Erythroblast (primary cell): Measurements from ENCODE around the gene RELT.

Source experiments
- DNase-seq, 2 experiments: peaks; one replicate each; lab custom pipeline; 2025; lab: John Stamatoyannopoulos, UW
- GATA1 ChIP-seq: IDR thresholded peaks from 2 replicates; pipeline ENCODE4 v1.6.1; 2011; ENCODE audit warnings: low read depth, mild to moderate bottlenecking, control low read depth, low read length, moderate library complexity
- POLR2A ChIP-seq: IDR thresholded peaks from 2 replicates; pipeline ENCODE4 v1.6.1; 2011; ENCODE audit warnings: mild to moderate bottlenecking, low read length

The RELT gene

DNA sequence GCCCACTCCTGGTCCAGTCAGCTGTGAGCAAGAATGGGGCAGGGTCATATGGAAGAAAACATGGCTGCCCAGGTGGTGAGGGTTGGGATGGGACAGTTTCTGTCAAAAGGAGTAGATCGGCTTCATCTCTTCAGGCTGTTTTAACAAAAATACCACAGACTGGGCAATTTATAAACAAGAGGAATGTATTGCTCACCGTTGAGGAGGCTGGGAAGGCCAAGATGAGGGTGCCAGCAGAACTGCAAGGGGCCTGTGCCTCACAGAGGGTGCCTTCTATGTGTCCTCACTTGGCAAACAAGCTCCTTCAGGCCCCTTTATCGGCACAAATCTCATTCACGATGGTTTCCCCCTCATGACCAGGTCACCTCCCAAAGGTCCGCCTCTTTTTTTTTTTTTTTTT is 18.1 kb upstream of the RELT start:
- TF ChIP-seq GATA1 (no peak), POLR2A (no peak)
- no peak for DNase-seq

GRCh38 chr11:73359341-73359740 is 16.9 kb upstream of the RELT start:
- TF ChIP-seq POLR2A (no peak), GATA1 (no peak)
- no peak for DNase-seq

DNA sequence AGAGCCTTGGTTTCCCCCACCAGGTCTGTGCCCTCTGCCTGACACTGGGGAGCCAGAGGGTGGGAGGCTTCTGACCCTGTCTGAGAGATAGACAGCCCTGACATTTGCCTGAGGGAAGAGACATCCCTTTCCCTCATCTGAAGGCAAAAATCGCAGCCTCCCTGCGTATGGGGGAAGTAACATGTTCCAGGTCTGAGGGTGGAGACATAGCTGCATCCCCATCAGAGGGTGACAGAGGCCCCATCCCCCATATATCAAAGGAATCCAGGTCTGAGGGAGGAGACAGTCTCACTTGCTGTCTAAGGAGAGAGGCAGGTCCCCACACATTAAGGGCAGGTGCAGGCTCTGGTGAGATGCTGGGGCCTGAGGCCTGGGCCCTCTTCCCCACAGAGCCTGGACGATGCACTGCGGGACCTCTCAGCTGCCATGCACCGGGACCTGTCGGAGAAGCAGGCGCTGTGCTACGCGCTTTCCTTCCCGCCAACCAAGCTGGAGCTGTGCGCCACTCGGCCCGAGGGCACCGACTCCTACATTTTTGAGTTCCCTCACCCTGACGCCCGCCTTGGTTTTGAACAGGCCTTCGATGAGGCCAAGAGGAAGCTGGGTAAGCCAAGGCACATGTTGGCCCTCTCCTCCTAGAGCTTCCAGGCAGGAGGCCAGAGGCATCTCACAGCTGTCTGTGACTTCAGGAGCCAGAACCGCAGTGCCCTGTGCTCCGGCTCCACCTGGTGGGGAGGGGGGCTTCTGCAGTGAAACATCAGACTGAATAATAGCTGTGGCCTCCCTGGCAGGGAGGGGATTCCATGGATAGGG is 16.1 kb upstream of the RELT start:
- no peak for TF ChIP-seq GATA1
- no peak for TF ChIP-seq POLR2A

DNA sequence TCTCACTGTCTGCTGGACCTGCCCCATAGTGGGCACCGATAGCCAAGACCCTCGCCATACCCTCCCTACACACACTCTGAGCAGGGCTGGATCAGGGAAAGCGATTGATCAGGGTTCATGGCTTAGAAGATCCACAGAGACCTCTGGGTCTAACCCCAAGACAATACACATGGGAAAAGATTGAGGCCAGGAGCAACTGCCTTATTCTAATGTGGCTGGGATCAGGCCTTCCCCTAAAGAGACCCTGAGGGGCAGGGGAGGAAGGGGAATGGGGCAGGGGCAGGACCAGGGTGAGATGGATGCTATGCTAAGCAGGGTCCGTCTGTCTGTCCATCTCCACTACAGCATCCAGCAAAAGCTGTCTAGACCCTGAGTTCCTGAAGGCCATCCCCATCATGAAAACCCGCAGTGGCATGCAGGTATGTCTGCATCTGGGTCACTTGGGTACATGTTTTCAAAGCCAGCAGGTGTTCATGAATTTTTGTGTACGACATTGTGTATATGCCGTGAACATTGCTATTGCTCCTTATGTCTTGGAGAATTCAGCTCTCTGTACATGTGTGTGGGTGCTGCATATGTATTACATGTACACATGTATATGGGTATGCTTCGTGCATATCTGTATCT is 15.3 kb upstream of the RELT start:
- no peak for DNase-seq
- no peak for TF ChIP-seq GATA1
- TF ChIP-seq POLR2A: no peak

More for the DNA sequence above, 16.1 kb upstream of the RELT start:
- peak; percentile 30 to 43 for DNase-seq

DNA sequence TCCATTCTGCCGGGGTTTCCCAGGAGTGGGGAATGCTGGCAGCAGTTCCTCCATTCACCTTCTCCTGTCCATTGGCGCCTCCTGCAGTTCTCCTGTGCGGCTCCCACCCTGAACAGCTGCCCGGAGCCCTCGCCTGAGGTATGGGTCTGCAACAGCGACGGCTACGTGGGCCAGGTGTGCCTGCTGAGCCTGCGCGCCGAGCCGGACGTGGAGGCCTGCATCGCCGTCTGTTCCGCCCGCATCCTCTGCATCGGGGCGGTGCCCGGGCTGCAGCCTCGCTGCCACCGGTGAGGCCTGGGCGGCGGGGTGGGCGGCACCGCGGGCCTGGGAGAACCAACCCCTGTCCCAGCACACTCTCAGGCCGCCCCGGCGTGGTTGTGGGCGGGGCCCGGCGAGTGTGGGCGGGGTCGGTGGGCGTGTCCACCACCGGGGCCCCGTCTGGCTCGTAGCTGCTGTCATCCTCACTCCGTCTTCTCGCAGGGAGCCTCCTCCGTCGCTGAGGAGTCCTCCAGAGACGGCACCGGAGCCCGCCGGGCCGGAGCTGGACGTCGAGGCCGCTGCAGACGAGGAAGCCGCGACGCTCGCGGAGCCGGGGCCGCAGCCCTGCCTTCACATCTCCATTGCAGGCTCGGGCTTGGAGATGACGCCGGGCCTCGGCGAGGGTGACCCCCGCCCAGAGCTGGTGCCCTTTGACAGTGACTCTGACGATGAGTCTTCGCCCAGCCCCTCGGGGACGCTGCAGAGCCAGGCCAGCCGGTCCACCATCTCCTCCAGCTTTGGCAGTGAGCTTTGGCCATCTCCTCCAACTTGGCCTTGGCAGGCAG is 14.0 kb upstream of the RELT start:
- DNase-seq: peak in 1 of 2 experiments; percentile 8

GRCh38 chr11:73363147-73363546 is 13.1 kb upstream of the RELT start:
- no peak for TF ChIP-seq GATA1
- TF ChIP-seq POLR2A: no peak
- no peak for DNase-seq

More for the DNA sequence above, 14.0 kb upstream of the RELT start:
- no peak for TF ChIP-seq GATA1
- no peak for TF ChIP-seq POLR2A

DNA sequence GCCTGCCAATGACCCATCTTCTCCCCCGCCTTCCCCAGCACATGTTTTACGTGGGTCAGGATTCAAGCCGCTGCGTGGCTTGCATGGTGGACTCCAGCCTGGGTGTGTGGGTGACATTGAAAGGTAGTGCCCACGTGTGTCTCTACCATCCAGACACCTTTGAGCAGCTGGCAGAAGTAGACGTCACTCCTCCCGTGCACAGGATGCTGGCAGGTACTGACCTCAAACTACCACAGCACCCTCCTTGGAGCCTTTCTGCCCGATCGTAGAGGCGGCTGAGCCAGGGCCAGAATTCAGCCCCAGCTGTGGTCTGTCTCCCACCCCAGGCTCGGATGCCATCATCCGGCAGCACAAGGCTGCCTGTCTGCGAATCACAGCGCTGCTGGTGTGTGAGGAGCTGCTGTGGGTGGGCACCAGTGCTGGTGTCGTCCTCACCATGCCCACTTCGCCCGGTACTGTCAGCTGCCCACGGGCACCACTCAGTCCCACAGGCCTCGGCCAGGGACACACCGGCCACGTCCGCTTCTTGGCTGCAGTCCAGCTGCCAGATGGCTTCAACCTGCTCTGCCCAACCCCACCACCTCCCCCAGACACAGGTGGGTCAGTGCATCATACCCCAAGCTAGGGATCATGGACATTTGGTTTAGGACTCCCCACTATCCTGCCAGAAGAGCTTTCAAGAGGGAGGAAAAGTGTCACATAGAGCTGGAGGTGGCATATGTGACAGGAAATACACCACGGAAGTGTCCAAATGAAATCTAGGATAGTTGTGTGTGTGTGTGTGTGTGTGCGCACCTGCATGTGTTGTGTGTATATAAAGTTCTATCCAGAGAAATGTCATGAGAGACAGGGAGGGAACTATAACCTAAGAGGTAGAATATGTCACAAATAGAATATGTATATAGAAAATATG is 10.6 kb upstream of the RELT start:
- TF ChIP-seq POLR2A (no peak), GATA1 (no peak)

DNA sequence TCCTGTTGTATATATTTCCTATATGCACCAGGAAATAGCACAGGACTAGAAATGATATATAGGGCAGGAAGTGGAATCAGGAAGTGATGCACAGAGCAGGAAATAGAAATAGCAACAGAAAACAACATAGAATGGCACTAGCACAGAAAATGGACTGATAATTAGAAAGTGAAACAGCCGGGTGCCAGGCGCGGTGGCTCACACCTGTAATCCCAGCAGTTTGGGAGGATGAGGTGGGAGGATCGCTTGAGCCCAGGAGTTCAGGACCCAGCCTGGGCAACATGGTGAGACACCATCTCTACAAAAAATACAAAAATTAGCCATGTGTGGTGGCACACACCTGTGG is 10.0 kb upstream of the RELT start:
- TF ChIP-seq GATA1: no peak
- no peak for DNase-seq

More for the DNA sequence above, 10.6 kb upstream of the RELT start:
- no peak for DNase-seq

- TF ChIP-seq POLR2A (no peak), GATA1 (no peak)
- DNase-seq: no peak
Measured at GRCh38 chr11:73366953-73367352, 9.2 kb upstream of the RELT start.

- TF ChIP-seq POLR2A: no peak
- TF ChIP-seq GATA1: no peak
- DNase-seq: no peak
Measured at GRCh38 chr11:73367482-73368024, 8.6 kb upstream of the RELT start.

- TF ChIP-seq GATA1 (no peak), POLR2A (no peak)
Measured at GRCh38 chr11:73372375-73372993, 3.7 kb upstream of the RELT start.

GRCh38 chr11:73374151-73374550 is 2.0 kb upstream of the RELT start:
- DNase-seq: peak in 1 of 2 experiments; percentile 15
- TF ChIP-seq POLR2A (no peak), GATA1 (no peak)

More at GRCh38 chr11:73372375-73372993, 3.7 kb upstream of the RELT start:
- no peak for DNase-seq
